ENCODE measurements around the gene ETS1. TPM values are rescaled to one million over a fixed set of nuclear protein-coding genes. Genes with fewer than 3 reads are reported as not detected.

Gene ETS1
- total RNA-seq, 1 donor from 2014 or later: 0.54 TPM

DNA sequence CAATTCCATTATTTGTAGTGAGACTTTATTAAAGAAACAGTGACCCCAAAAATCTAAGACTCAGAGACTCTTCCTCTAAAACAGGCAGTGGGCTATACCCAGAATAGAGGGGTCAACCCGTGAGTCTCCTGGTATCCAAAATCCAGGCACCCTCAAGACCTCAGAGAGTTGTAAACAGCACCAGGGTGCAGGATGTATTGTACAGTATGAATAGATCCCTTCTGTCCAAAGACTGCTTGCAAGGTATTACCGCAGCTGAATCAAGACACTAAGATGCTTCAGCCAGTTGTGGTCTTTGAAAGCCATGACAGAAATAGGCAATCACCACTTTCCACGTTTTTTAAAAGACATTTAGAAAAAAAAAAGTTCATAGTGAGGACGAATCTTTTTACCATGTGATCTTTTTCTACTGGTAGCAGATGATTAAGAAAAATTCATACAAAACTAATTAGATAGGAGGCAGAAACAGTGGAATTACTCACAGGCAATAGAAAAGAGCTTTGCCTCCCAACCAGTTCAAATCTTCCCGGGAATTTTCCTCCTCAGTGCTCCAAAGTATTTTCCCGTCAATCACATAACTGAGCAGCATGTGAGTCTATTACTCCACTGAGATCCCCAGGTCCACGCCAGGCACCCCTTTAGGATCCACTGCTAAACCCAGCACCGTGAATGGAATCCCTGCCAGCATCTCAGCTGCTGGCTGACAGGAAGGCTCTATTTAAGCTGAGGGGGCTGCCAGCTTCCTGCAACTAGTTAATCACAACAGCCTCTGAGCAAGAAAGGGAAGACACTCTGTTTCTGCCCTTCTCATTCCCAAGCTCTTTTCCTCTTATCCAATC lies 113.1 kb downstream of the ETS1 start:
- Histone ChIP-seq H3F3A (ENCODE audit: low read depth) (peaks cover 13% of the 10 kb centered on the region), H2AFZ (replicated peaks) (peak overlapping the region; percentile 35), H3K9me3 (ENCODE audit: low read depth) (no peaks in the 10 kb centered on the region), H3K79me2 (ENCODE audit: low read depth) (no peaks in the 10 kb centered on the region), H3K4me3 (no peak overlapping the region), H3K4me1 (peaks cover 19% of the 10 kb centered on the region), H3K4me2 (peak overlapping the region; percentile 11), H3K9ac (no peak overlapping the region), H3K27me3 (no peaks in the 10 kb centered on the region), H3K36me3 (no peaks in the 10 kb centered on the region), H3K27ac (peak overlapping the region; percentile 14), H4K20me1 (ENCODE audit: low read depth) (no peaks in the 10 kb centered on the region)
- Mint-ChIP-seq H3K36me3 (no peaks in the 10 kb centered on the region), H3K27ac (peak overlapping the region; percentile 53), H3K4me1 (peaks cover 35% of the 10 kb centered on the region), H3K27me3 (ENCODE audit: insufficient read depth, low read depth) (peaks cover 3% of the 10 kb centered on the region), H3K9me3 (no peaks in the 10 kb centered on the region), H3K4me3 (no peak overlapping the region)
- peak; percentile 54 for DNase-seq (ENCODE audit: low spot score)
- TF ChIP-seq EZH2 (IDR thresholded peaks at IDR 0.05) (no peak), EZH2phosphoT487 (IDR thresholded peaks at IDR 0.05) (no peak)
- TF ChIP-seq, protein P1, sequence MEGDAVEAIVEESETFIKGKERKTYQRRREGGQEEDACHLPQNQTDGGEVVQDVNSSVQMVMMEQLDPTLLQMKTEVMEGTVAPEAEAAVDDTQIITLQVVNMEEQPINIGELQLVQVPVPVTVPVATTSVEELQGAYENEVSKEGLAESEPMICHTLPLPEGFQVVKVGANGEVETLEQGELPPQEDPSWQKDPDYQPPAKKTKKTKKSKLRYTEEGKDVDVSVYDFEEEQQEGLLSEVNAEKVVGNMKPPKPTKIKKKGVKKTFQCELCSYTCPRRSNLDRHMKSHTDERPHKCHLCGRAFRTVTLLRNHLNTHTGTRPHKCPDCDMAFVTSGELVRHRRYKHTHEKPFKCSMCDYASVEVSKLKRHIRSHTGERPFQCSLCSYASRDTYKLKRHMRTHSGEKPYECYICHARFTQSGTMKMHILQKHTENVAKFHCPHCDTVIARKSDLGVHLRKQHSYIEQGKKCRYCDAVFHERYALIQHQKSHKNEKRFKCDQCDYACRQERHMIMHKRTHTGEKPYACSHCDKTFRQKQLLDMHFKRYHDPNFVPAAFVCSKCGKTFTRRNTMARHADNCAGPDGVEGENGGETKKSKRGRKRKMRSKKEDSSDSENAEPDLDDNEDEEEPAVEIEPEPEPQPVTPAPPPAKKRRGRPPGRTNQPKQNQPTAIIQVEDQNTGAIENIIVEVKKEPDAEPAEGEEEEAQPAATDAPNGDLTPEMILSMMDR (IDR thresholded peaks at IDR 0.05): no peak

DNA sequence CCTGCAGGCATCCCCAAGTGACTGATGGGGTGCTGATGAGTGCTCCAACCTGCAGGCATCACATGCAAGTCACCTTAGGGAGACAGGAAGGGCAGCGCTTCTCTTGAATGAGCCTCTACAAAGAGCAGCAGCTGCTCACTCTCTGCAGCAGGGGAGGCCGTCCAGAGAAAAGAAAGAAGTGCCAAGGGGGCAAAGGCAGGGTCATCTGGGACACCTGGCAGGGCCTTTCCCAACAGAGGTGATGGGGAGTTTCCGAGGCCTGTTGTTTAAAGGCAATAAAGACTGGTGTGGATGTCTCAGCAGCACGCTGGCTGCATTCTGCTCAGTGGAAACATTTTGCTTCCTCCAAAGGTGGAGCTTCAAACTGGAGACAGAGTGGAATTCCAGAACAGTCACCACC lies 113.7 kb downstream of the ETS1 start:
- peaks cover 19% of the 10 kb centered on the region for H3K4me1 ChIP-seq
- no peaks in the 10 kb centered on the region for H3K9me3 Mint-ChIP-seq
- H3K4me3 ChIP-seq: no peak overlapping the region
- H3K4me3 Mint-ChIP-seq: no peak overlapping the region
- H2AFZ ChIP-seq (replicated peaks): no peak overlapping the region
- H3F3A ChIP-seq (ENCODE audit: low read depth): peaks cover 13% of the 10 kb centered on the region
- no peak overlapping the region for H3K9ac ChIP-seq
- no peaks in the 10 kb centered on the region for H3K36me3 ChIP-seq
- no peaks in the 10 kb centered on the region for H3K36me3 Mint-ChIP-seq
- no peak overlapping the region for H3K27ac ChIP-seq
- peaks cover 3% of the 10 kb centered on the region for H3K27me3 Mint-ChIP-seq (ENCODE audit: insufficient read depth, low read depth)
- no peaks in the 10 kb centered on the region for H3K9me3 ChIP-seq (ENCODE audit: low read depth)
- H3K79me2 ChIP-seq (ENCODE audit: low read depth): no peaks in the 10 kb centered on the region
- TF ChIP-seq EZH2phosphoT487 (IDR thresholded peaks at IDR 0.05) (no peak), EZH2 (IDR thresholded peaks at IDR 0.05) (no peak)
- TF ChIP-seq, protein P1 (IDR thresholded peaks at IDR 0.05): no peak
- H3K27me3 ChIP-seq: no peaks in the 10 kb centered on the region
- peaks cover 35% of the 10 kb centered on the region for H3K4me1 Mint-ChIP-seq
- no peaks in the 10 kb centered on the region for H4K20me1 ChIP-seq (ENCODE audit: low read depth)
- no peak overlapping the region for H3K27ac Mint-ChIP-seq
- no peak overlapping the region for H3K4me2 ChIP-seq
- no peak for DNase-seq (ENCODE audit: low spot score)

DNA sequence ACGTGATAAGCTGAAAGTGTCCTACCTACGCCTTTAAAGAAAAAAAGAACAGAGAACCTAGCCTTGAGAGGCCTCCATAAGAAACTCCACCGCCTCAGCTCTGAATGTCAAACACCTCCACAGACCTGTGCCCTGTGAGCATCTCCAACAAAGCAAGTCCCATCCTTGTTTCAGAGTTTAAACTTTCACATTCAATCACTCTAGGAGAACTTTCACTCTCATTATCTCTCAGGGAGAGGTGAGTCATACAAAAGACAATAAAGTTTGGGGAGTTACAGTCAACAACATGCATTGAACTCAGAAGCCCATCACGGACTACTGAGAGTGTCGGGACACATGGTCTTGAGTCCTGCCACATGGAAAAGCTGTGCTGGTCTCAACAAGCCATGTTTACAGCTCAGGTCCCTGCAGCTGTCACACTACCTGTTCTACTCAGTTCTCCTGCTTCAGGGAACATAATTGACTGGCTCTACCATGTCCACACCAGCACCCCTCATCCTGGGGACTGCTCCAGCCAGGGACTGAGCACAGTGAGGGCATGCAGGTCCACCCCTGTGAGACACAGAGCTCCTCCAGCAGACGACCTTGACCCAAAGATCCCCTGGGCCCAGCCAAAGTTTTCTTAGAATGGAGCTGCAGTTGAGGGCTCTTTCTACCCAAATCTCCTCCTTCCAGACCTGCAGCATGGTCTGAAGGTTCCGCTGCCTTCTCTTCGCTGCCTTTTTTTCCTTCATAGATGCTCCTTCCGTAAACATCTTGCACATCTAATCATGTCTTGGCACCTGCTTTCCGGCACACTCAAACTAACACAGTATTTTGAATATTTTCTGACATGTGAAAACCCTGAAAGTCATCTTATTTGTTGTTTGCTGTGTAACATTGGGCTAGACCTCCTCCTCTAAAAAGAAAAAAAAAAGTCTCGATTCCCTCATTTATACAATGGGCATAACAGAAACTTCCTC lies 114.9 kb downstream of the ETS1 start:
- H3K9me3 ChIP-seq (ENCODE audit: low read depth): no peaks in the 10 kb centered on the region
- H3K79me2 ChIP-seq (ENCODE audit: low read depth): no peaks in the 10 kb centered on the region
- no peak for DNase-seq (ENCODE audit: low spot score)
- H3K4me1 Mint-ChIP-seq: peaks cover 38% of the 10 kb centered on the region
- H4K20me1 ChIP-seq (ENCODE audit: low read depth): no peaks in the 10 kb centered on the region
- no peak overlapping the region for H3K4me3 ChIP-seq
- H3K9ac ChIP-seq: no peak overlapping the region
- H3K4me1 ChIP-seq: peaks cover 19% of the 10 kb centered on the region
- H3K4me3 Mint-ChIP-seq: no peak overlapping the region
- TF ChIP-seq, protein P1 (IDR thresholded peaks at IDR 0.05): no peak
- TF ChIP-seq EZH2phosphoT487 (IDR thresholded peaks at IDR 0.05) (no peak), EZH2 (IDR thresholded peaks at IDR 0.05) (no peak)
- H3K36me3 Mint-ChIP-seq: no peaks in the 10 kb centered on the region
- peaks cover 3% of the 10 kb centered on the region for H3K27me3 Mint-ChIP-seq (ENCODE audit: insufficient read depth, low read depth)
- peaks cover 13% of the 10 kb centered on the region for H3F3A ChIP-seq (ENCODE audit: low read depth)
- H2AFZ ChIP-seq (replicated peaks): no peak overlapping the region
- no peaks in the 10 kb centered on the region for H3K36me3 ChIP-seq
- H3K27ac Mint-ChIP-seq: no peak overlapping the region
- no peak overlapping the region for H3K4me2 ChIP-seq
- no peak overlapping the region for H3K27ac ChIP-seq
- H3K27me3 ChIP-seq: no peaks in the 10 kb centered on the region
- H3K9me3 Mint-ChIP-seq: no peaks in the 10 kb centered on the region
